Caki2 (cell line): ENCODE data around the gene KCNJ11. TPM values are rescaled to one million over a fixed set of nuclear protein-coding genes. Genes with fewer than 3 reads are reported as not detected.
"Not testable (repeated sequence)": the region's sequence is repeated elsewhere in the genome, so short reads cannot be mapped to it uniquely, and the experiment has no call there.

Experiments used
- DNase-seq: peaks from one replicate; pipeline ENCODE4 v3.0.0-alpha.2; 2015; ENCODE audit warnings: low read depth
- in situ Hi-C: cut with HindIII; loops from 2 replicates; pipeline ENCODE4 v1.10.0; 2016; ENCODE audit warnings: low sequenced_read_pairs, low pct_unique_long_range_greater_than_20kb, mixed read lengths
- total RNA-seq: library from RNA; depleted of rRNA; stranded (reverse); fragments of >200 nt; shearing (Covaris generic); gene quantifications from 2 replicates; pipeline ENCODE4 v1.2.3, GENCODE V29; 2014; ENCODE audit warnings: low replicate concordance; rRNA removed

Gene KCNJ11
- 4.7 and 5.3 TPM in 2 replicates for total RNA-seq

GRCh38 chr11:17388609-17389210 is at the start of gene KCNJ11:
Gene KCNJ11 (minus strand): TSS chr11:17388659. CDS start chr11:17388091, 568 bp downstream.
- no peak for DNase-seq
- in situ Hi-C loops = no loop called here

DNA sequence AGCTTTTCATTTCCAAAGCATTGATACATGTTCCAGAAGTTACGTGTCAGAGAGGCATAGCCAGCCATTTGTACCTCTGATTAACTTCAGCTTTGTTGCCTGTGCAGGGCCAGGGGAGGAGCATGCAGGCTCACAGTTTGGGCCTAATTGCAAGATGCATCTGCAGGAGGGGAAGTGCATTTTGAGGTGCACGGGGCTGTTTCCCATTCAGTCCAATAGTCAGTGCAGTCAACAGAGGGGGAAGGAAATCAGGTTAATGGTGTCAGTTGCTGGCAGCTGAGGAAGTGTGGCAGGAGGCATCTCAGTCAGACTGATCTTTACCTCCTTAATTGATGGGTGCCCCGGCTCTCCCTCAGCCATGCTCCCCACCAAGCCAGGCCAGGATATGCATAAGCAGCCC is 48.9 kb upstream of the KCNJ11 start:
- in situ Hi-C loops = no loop called here
- no peak for DNase-seq

DNA sequence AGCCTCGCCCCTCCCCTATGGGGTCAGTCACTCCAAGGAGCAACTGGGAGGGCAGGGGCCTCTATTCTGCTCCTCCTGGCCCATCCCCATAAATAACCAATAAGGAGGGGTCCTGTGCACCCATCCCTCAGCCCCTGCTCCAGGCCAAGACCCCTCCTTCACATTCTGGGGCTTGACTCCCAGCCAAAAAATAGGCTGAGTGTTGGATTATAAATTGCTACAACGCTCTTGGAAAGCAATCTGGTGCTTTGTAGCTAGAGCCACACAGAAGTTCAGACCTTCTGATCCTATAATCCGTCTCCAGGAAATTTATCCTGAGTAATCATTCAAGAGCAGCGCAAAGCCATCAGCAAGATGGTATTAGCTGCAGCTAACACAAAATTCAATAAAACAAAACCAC is 45.6 kb upstream of the KCNJ11 start:
- in situ Hi-C loops = no loop called here
- DNase-seq = no peak

- in situ Hi-C loops = no loop called here
- DNase-seq = no peak
Measured at GRCh38 chr11:17432002-17432401, 43.5 kb upstream of the KCNJ11 start.

DNA sequence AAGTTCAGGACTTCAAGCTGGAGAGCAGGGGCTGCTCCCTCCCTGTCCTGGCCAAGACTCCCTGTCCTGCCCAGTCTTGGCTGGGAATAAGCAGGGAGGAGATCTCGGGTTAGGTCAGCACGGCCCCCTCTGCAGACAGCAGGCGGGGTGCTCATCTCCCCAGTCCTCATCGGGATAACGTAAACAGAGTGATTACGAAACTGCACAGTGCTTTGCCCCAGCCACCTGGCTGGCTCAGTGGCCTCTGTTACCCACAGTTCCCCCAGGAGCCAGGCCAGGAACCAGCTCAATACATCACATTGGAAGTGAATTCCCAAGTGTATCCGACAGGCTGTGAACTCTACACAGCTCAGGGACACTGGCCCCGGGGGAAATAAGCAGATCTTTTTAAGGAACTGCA is 42.7 kb upstream of the KCNJ11 start:
- in situ Hi-C loops = no loop called here
- no peak for DNase-seq

DNA sequence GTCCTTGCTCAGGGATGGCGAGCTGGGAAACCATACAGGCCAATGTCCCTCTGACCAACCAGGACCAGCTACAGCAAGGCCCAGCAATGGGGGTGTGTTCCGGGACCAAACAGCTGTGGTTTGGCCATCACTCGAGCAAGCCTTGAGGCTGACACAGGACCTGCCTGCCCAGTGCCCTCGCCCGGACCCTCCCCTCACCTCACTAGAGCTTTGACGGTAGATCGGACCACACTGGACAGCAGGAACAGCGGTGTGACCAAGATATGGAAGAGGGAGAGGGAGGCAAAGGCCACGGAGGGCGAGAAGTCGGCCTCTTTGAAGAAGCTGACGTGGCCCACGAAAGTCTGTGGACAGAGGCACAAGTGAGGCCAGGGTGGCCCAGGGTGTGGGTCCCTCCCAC is 42.2 kb upstream of the KCNJ11 start:
- in situ Hi-C loops = no loop called here
- no peak for DNase-seq

GRCh38 chr11:17428925-17429324 is 40.5 kb upstream of the KCNJ11 start:
- no peak for DNase-seq
- in situ Hi-C loops = no loop called here

- in situ Hi-C loops = no loop called here
- no peak for DNase-seq
Measured at GRCh38 chr11:17428261-17428660, 39.8 kb upstream of the KCNJ11 start.

- DNase-seq, in situ Hi-C loops: not testable (repeated sequence)
Measured at GRCh38 chr11:17426233-17426632, 37.8 kb upstream of the KCNJ11 start.

GRCh38 chr11:17423533-17424310 is 35.3 kb upstream of the KCNJ11 start:
- in situ Hi-C loops = no loop called here
- peak; percentile 37 for DNase-seq

DNA sequence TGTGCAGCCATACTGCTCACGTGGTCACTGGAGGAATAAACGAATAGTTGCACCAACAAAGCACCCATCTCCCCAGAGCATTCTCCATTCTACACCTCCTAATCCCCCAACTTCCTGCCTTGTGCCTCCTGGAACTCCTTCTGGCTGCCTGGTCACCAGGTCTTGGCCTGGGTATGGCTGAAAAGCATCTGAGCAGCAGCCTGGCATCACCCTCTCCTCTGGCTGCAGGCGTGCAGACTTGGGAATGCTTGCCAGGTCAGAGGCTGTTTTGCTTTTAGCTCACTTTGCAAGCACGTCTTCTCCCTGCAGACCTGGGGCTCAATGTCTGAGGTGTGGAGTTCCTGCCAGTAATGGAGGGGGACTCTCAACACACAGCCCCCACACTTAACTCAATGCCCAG is 33.3 kb upstream of the KCNJ11 start:
- no peak for DNase-seq
- in situ Hi-C loops = no loop called here

GRCh38 chr11:17418444-17419081 is 30.1 kb upstream of the KCNJ11 start:
- in situ Hi-C loops = no loop called here
- no peak for DNase-seq

DNA sequence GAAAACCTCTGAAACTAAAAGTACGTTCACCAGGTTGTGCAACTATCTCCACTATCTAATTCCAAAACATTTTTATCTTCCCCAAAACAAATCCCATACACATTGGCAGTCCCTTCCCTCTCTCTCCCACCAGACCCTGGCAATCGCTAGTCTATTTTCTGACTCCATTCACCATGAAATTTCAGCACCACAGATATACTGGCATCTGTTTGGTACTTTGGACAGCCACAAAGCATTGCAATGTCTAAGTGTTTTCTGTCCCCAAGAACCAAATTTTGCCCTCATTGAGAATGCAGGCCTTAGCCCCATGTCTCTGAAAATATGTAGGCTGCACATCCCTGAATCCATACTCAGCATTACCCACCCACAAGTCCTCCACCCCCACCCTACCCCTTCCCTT is 28.0 kb upstream of the KCNJ11 start:
- in situ Hi-C loops = no loop called here

DNA sequence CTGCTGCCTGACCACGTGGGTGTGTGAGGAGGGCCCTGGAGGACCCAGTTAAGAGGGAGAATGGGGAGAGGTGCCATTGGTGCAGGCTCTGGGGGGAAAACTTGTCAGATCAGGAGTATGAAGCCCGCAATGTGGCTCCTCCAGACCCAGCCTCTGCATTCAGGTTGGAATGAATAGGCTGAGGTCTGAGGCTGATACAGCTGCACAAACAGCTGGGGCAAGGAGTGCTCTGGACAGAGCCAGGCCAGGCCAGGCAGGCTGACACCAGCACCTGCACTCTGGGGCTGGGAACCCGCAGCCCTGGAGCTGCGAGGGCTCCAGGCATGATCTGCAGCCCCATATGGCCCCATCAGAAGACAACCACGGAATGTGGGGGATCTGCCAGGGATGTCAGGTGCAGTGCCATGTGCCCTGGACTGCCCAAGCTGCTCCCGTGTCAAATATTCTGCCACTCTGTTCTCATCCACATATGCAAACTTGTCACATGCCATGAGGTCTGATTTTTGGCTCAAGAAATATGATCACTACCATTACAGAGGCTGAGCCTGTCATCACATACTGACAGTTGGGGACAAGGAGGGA is 27.2 kb upstream of the KCNJ11 start:
- no peak for DNase-seq
- in situ Hi-C loops = no loop called here

More for the DNA sequence above, 28.0 kb upstream of the KCNJ11 start:
- DNase-seq = no peak

- in situ Hi-C loops = no loop called here
- no peak for DNase-seq
Measured at GRCh38 chr11:17414992-17415391, 26.5 kb upstream of the KCNJ11 start.

DNA sequence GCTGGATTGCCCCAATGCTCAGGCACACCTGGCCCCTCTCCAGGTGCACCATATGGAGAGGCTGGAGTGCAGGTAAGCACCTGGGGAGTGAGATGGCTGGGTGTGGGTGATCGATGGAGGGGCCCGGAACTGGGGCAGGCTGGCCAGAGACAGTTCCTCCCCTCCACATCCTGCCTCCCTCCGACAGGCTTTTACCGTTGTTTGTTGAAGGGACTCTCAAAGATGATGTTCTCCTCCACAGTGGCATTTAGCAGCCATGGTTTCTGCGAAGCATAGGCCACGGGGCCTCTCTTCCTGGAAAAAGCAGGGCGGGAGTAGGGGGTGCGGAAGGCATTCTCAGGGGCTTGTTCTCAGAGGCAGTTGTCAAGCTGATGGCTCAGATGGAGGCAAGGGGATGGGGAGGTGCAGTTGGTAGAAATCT is 25.9 kb upstream of the KCNJ11 start:
- in situ Hi-C loops = no loop called here
- DNase-seq = no peak

DNA sequence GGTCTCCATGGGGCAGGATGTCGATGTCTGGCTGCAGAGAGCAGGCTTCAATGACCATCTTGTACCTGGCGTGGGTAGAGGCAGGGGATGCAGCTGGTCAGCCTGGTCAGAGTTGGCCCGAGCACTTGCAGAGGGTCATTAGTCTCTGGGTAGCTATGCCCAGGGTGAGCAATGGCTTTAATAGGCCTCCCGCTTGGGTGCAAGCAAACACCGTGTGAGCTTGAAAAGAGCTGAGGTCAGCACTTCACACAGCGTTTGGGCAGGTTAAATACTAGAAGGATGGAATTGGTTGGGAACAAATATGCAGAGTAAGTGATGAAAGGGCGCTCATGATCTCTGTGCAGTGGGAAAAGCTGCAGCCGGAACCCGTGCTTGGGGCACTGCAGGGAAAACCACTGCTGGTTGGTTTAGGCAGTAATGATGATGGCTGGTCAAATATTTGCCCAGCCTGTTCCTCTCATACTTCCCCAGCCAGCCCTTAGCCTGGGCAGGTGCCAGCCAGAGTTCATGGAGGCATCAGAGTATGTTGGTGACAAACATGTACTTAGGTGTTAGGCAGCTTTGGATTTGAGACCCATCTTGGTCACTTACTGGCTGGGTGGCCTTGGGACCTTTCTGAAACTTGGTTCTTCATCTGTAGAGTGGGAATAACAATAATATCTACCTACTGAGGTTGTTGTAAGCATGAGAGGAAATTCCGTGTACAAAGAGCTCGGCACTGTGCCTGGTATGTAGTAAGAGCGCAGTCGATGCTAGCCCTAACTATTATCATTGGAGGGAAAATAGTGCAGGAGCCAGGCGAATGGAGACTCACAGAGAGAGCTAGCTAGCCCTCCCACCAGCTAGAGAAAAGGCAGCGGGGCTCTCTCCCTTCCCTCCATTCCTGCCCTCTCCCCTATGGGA is 25.2 kb upstream of the KCNJ11 start:
- in situ Hi-C loops = no loop called here
- no peak for DNase-seq

DNA sequence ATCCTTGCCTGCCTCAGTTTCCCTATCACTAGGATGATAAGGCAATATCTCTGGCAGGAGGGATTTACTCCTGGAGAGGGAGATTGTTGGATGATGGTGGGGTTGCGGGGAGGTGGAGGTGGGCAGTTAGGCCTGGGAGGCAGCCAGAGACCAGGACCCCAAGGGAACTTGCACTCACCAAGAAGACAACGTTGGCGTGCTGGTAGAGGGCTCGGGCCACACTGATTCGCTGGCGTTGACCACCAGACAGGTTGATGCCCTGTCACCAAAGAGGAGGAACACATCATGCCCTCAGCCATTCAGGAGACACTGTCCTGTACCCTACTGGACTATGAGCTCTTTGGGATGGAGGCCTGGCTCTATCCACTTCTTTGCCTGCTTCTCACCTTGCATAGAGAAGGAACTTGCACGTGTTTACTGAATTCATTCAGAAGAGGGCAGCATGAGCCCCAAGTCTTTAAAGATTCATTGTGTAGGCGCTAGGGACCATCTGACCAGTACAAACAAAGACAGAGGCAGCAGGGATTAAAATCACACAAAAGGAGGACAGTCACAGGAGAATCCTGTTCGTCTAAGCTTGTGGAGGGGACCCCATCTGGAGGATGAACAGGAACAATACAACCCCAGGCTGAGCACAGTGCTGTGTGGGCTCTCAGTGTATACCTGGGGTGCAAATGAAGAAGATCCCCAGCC is 24.2 kb upstream of the KCNJ11 start:
- no peak for DNase-seq
- in situ Hi-C loops = no loop called here
